WTC11 (cell line): ENCODE results near the gene KCNC3. TPM values are rescaled to one million over a fixed set of nuclear protein-coding genes. Genes with fewer than 3 reads are reported as not detected.
A peak's percentile ranks its signal among the peaks of the same experiment; 100 is the strongest.

Experiments used
- ATAC-seq: fragments of 200-7000 bp; cut with Tn5 transposase; 2 replicates; pipeline ENCODE4 v1.10.0; 2021; ENCODE audit warnings: mild to moderate bottlenecking, moderate library complexity
- CTCF ChIA-PET: fragments of 300-600 bp; sonication (Branson Sonifier 250); formaldehyde crosslinking; loops from one replicate; lab custom pipeline; 2021; ENCODE audit warnings: antibody characterized with exemption; lab: Charles Lee
- POLR2A ChIA-PET: fragments of 350-600 bp; sonication (Branson Sonifier 250); formaldehyde crosslinking; loops from one replicate; lab custom pipeline; 2021; ENCODE audit warnings: antibody characterized with exemption; lab: Charles Lee
- DNase-seq: peaks from one replicate; pipeline ENCODE4 v3.0.0; 2021; ENCODE audit warnings: low spot score
- H3K27ac Mint-ChIP-seq: 2 replicates; pipeline ENCODE4 v1.8.0; 2021; ENCODE audit warnings: mixed read lengths
- H3K27me3 Mint-ChIP-seq: 2 replicates; pipeline ENCODE4 v1.8.0; 2021; ENCODE audit warnings: low read depth, mild to moderate bottlenecking, moderate library complexity, mixed read lengths
- H3K36me3 Mint-ChIP-seq: 2 replicates; pipeline ENCODE4 v1.8.0; 2021; ENCODE audit warnings: mixed read lengths
- H3K4me1 Mint-ChIP-seq: 2 replicates; pipeline ENCODE4 v1.8.0; 2022; ENCODE audit warnings: mixed read lengths
- H3K4me3 Mint-ChIP-seq: 2 replicates; pipeline ENCODE4 v1.8.0; 2021; ENCODE audit warnings: mild to moderate bottlenecking, moderate library complexity, mixed read lengths
- H3K9me3 Mint-ChIP-seq: 2 replicates; pipeline ENCODE4 v1.8.0; 2021; ENCODE audit warnings: mixed read lengths
- ATF1 ChIP-seq: sonication (generic); formaldehyde crosslinking; IDR thresholded peaks from 2 replicates; pipeline ENCODE4 v1.8.1; 2023; ENCODE audit warnings: mild to moderate bottlenecking, moderate library complexity, missing genetic modification reagents
- ATF2 ChIP-seq: sonication (generic); formaldehyde crosslinking; IDR thresholded peaks from 2 replicates; pipeline ENCODE4 v1.8.1; 2022; ENCODE audit warnings: low read depth, missing genetic modification reagents, borderline replicate concordance
- CREB1 ChIP-seq: sonication (generic); formaldehyde crosslinking; IDR thresholded peaks from 2 replicates; pipeline ENCODE4 v1.8.0; 2023; ENCODE audit warnings: mild to moderate bottlenecking, missing genetic modification reagents
- CREM ChIP-seq: sonication (generic); formaldehyde crosslinking; IDR thresholded peaks from 2 replicates; pipeline ENCODE4 v1.8.1; 2022; ENCODE audit warnings: mild to moderate bottlenecking, missing genetic modification reagents, moderate library complexity
- FOXP1 ChIP-seq: sonication (generic); formaldehyde crosslinking; IDR thresholded peaks from 2 replicates; pipeline ENCODE4 v1.8.0; 2022; ENCODE audit warnings: missing genetic modification reagents, mild to moderate bottlenecking, moderate library complexity, borderline replicate concordance
- HMGA2 ChIP-seq: fragments of 250-450 bp; sonication (Bioruptor Pico); IDR thresholded peaks from 2 replicates; pipeline ENCODE4 v1.4.0; 2021; ENCODE audit warnings: mild to moderate bottlenecking, moderate library complexity
- MLX ChIP-seq: sonication (generic); formaldehyde crosslinking; IDR thresholded peaks from 2 replicates; pipeline ENCODE4 v1.8.1; 2023; ENCODE audit warnings: mild to moderate bottlenecking, missing genetic modification reagents, moderate library complexity
- NR1H2 ChIP-seq: sonication (generic); formaldehyde crosslinking; IDR thresholded peaks from 2 replicates; pipeline ENCODE4 v1.9.0; 2021; ENCODE audit warnings: mild to moderate bottlenecking, moderate library complexity, missing genetic modification reagents
- NR3C1 ChIP-seq: sonication (generic); formaldehyde crosslinking; conservative IDR thresholded peaks from 2 replicates; pipeline ENCODE4 v1.8.1; 2023; ENCODE audit warnings: low read depth, mild to moderate bottlenecking, missing genetic modification reagents
- PRRX2 ChIP-seq: fragments of 250-450 bp; sonication (Bioruptor Pico); IDR thresholded peaks from 2 replicates; pipeline ENCODE4 v1.8.0; 2021; ENCODE audit warnings: mild to moderate bottlenecking
- TEAD1 ChIP-seq: sonication (generic); formaldehyde crosslinking; IDR thresholded peaks from 2 replicates; pipeline ENCODE4 v1.8.0; 2022; ENCODE audit warnings: mild to moderate bottlenecking, missing genetic modification reagents
- USF2 ChIP-seq: sonication (generic); formaldehyde crosslinking; IDR thresholded peaks from 2 replicates; pipeline ENCODE4 v1.8.1; 2023; ENCODE audit warnings: mild to moderate bottlenecking, missing genetic modification reagents, moderate library complexity
- ZBTB21 ChIP-seq: sonication (generic); formaldehyde crosslinking; IDR thresholded peaks from 2 replicates; pipeline ENCODE4 v1.8.1; 2023; ENCODE audit warnings: mild to moderate bottlenecking, missing genetic modification reagents, borderline replicate concordance
- ZNF232 ChIP-seq: sonication (generic); formaldehyde crosslinking; IDR thresholded peaks from 2 replicates; pipeline ENCODE4 v1.8.0; 2022; ENCODE audit warnings: mild to moderate bottlenecking, missing genetic modification reagents
- ZNF263 ChIP-seq: sonication (generic); formaldehyde crosslinking; IDR thresholded peaks from 2 replicates; pipeline ENCODE4 v1.8.1; 2022; ENCODE audit warnings: low read depth, mild to moderate bottlenecking, moderate library complexity, missing genetic modification reagents
- ZNF416 ChIP-seq: fragments of 250-450 bp; sonication (Bioruptor Pico); IDR thresholded peaks from 2 replicates; pipeline ENCODE4 v1.9.0; 2021; ENCODE audit warnings: mild to moderate bottlenecking, inconsistent platforms
- ZNF423 ChIP-seq: fragments of 250-450 bp; sonication (Bioruptor Pico); IDR thresholded peaks from 2 replicates; pipeline ENCODE4 v2.1.2; 2022; ENCODE audit warnings: mild to moderate bottlenecking, moderate library complexity
- ZNF532 ChIP-seq: fragments of 250-450 bp; sonication (Bioruptor Pico); IDR thresholded peaks from 2 replicates; pipeline ENCODE4 v1.9.0; 2021; ENCODE audit warnings: mild to moderate bottlenecking, borderline replicate concordance
- total RNA-seq: library from RNA; stranded (reverse); gene quantifications from 3 replicates; pipeline ENCODE4 v1.2.3, GENCODE V29; 2021
- TF ChIP-seq, protein P1 (sequence below): fragments of 250-450 bp; sonication (Bioruptor Pico); IDR thresholded peaks from 2 replicates; pipeline ENCODE4 v1.9.0; 2021; ENCODE audit warnings: mild to moderate bottlenecking
- TF ChIP-seq, protein P2 (sequence below): sonication (generic); formaldehyde crosslinking; IDR thresholded peaks from 2 replicates; pipeline ENCODE4 v1.8.1; 2022; ENCODE audit warnings: mild to moderate bottlenecking, missing genetic modification reagents, moderate library complexity, borderline replicate concordance
- TF ChIP-seq, protein P3 (sequence below): fragments of 250-450 bp; sonication (Bioruptor Pico); IDR thresholded peaks from 2 replicates; pipeline ENCODE4 v1.9.0; 2021; ENCODE audit warnings: mild to moderate bottlenecking
- TF ChIP-seq, protein P4 (sequence below): sonication (generic); formaldehyde crosslinking; IDR thresholded peaks from 2 replicates; pipeline ENCODE4 v1.8.0; 2022; ENCODE audit warnings: mild to moderate bottlenecking, missing genetic modification reagents

The KCNC3 gene
- total RNA-seq, 1 experiment from 2014 or later = 8.5 TPM

DNA sequence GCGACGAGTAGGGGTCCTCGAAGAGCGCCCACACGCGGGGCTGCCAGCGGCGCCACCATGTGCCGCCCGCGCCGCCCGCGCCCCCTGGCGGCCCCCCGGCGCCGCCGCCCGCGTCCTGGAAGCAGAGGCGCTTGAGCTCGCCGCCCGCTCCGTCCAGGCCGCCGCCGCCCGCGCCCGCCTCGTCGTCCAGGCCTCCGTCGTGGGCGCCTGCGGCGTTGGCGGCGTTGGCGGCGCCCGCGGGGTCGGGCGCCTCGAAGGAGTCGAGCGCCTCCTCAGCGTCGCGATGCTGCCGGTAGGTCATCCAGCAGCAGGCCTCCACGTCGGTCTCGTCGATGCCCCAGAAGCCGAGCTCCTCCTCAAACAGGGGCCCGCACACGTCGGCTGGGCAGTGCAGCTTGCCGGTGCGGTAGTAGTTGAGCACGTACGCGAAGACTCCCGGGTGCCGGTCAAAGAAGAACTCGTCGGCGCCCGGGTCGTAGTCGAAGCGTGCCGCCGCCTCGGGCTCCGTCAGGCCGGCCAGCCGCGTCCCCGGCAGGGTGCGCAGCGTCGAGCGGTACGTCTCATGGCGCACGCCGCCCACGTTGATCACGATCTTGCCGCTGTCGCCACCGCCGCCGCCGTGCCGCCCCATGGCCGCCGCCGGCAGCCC lies 829 bp downstream of the KCNC3 start (continued):
- TF ChIP-seq, protein P1, sequence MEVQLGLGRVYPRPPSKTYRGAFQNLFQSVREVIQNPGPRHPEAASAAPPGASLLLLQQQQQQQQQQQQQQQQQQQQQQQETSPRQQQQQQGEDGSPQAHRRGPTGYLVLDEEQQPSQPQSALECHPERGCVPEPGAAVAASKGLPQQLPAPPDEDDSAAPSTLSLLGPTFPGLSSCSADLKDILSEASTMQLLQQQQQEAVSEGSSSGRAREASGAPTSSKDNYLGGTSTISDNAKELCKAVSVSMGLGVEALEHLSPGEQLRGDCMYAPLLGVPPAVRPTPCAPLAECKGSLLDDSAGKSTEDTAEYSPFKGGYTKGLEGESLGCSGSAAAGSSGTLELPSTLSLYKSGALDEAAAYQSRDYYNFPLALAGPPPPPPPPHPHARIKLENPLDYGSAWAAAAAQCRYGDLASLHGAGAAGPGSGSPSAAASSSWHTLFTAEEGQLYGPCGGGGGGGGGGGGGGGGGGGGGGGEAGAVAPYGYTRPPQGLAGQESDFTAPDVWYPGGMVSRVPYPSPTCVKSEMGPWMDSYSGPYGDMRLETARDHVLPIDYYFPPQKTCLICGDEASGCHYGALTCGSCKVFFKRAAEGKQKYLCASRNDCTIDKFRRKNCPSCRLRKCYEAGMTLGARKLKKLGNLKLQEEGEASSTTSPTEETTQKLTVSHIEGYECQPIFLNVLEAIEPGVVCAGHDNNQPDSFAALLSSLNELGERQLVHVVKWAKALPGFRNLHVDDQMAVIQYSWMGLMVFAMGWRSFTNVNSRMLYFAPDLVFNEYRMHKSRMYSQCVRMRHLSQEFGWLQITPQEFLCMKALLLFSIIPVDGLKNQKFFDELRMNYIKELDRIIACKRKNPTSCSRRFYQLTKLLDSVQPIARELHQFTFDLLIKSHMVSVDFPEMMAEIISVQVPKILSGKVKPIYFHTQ (CRISPR knock-in tag) = no peak
- TF ChIP-seq, protein P2, sequence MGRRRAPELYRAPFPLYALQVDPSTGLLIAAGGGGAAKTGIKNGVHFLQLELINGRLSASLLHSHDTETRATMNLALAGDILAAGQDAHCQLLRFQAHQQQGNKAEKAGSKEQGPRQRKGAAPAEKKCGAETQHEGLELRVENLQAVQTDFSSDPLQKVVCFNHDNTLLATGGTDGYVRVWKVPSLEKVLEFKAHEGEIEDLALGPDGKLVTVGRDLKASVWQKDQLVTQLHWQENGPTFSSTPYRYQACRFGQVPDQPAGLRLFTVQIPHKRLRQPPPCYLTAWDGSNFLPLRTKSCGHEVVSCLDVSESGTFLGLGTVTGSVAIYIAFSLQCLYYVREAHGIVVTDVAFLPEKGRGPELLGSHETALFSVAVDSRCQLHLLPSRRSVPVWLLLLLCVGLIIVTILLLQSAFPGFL (CRISPR knock-in tag) = no peak
- no peak for TF ChIP-seq MLX (CRISPR knock-in tag)
- TF ChIP-seq CREM = no peak; the same call in 1 of the 2 replicates
- TF ChIP-seq NR3C1 (CRISPR knock-in tag) = 0 out of 2 replicates have a peak, but pooled peaks have one; percentile 30
- TF ChIP-seq ATF1 (CRISPR knock-in tag) = no peak
- TF ChIP-seq, protein P3, sequence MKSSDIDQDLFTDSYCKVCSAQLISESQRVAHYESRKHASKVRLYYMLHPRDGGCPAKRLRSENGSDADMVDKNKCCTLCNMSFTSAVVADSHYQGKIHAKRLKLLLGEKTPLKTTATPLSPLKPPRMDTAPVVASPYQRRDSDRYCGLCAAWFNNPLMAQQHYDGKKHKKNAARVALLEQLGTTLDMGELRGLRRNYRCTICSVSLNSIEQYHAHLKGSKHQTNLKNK (CRISPR knock-in tag) = no peak
- no peak for TF ChIP-seq TEAD1
- no peak for TF ChIP-seq HMGA2 (CRISPR knock-in tag)
- TF ChIP-seq FOXP1 (CRISPR knock-in tag) = peak; percentile 49; the same call in 1 of the 2 replicates
- TF ChIP-seq ATF2 = no peak
- TF ChIP-seq, protein P4, sequence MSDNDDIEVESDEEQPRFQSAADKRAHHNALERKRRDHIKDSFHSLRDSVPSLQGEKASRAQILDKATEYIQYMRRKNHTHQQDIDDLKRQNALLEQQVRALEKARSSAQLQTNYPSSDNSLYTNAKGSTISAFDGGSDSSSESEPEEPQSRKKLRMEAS (CRISPR knock-in tag) = peak; percentile 63
- TF ChIP-seq NR1H2 (CRISPR knock-in tag) = no peak
- TF ChIP-seq PRRX2 (CRISPR knock-in tag) = no peak
- no peak for TF ChIP-seq ZNF423 (CRISPR knock-in tag)

DNA sequence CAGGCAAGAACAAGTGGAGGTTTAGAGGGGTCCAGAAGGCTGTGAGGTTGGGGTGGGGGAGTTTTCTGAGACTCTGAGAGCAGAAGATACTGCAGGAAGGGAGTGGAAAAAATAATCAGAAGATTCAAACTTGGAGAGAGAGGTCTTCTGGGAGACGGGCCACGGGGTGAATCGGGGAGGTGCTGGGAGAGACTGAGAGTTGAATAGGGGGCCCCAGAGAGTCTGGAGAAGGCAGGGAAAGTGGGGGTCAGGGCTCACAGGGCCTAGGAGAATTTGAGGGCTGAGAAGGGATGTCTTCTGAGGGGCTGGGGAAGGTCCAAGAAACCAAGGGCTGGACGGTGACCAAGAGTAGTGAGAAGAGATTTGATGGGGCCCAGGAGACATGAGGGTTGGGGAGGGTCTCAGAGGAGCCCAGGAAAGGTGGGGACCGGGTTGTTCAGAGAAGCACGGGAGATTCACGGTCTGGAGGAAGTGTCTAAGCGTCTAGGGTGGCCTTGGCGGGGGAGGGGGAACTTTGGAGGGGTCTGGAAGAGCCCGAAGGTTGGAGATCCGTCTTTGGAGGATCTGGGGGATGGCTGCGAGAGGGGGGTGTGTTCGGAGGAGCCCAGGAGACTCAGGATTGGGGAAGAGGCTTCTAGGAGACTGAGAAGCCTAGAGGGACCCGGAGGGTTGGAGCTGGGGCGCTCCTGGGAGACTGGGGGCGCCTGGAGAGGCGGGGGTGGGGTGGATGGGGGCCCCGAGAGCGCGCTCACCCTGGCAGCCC lies 1.5 kb downstream of the KCNC3 start:
- Mint-ChIP-seq H3K4me1 (peaks cover 49% of the 10 kb centered on the region), H3K4me3 (peak overlapping the region; percentile 84), H3K27ac (no peak overlapping the region), H3K9me3 (no peaks in the 10 kb centered on the region), H3K36me3 (peaks cover 8% of the 10 kb centered on the region), H3K27me3 (peaks cover 31% of the 10 kb centered on the region)
- ATAC-seq (no peak), DNase-seq (no peak)
- CTCF ChIA-PET = interaction anchor here (0.6 to 3.3 kb wide), 20 partner anchors 12 to 228 kb away, joined by 3 to 58 read pairs (median 10); no protein-coding TSS in a partner anchor
- POLR2A ChIA-PET = interaction anchor here (1.7 to 2.1 kb wide), 3 partner anchors 12 to 16 kb away, joined by 6 to 20 read pairs (median 13); no protein-coding TSS in a partner anchor
- TF ChIP-seq ZBTB21 = no peak
- TF ChIP-seq USF2 (CRISPR knock-in tag) = no peak
- TF ChIP-seq ZNF232 = no peak
- TF ChIP-seq ZNF532 (CRISPR knock-in tag) = no peak
- no peak for TF ChIP-seq ZNF263 (CRISPR knock-in tag)
- no peak for TF ChIP-seq ZNF416 (CRISPR knock-in tag)
- no peak for TF ChIP-seq CREB1 (CRISPR knock-in tag)
